WTC11 (cell line): ENCODE measurements around the gene TUBA3D. TPM values are rescaled to one million over a fixed set of nuclear protein-coding genes. Genes with fewer than 3 reads are reported as not detected.
"Not testable (repeated sequence)": the region's sequence is repeated elsewhere in the genome, so short reads cannot be mapped to it uniquely, and the experiment has no call there.

Experiments
- ATAC-seq: fragments of 200-7000 bp; cut with Tn5 transposase; 2 replicates; pipeline ENCODE4 v1.10.0; 2021; ENCODE audit warnings: mild to moderate bottlenecking, moderate library complexity
- CTCF ChIA-PET: fragments of 300-600 bp; sonication (Branson Sonifier 250); formaldehyde crosslinking; loops from one replicate; lab custom pipeline; 2021; ENCODE audit warnings: antibody characterized with exemption; lab: Charles Lee
- POLR2A ChIA-PET: fragments of 350-600 bp; sonication (Branson Sonifier 250); formaldehyde crosslinking; loops from one replicate; lab custom pipeline; 2021; ENCODE audit warnings: antibody characterized with exemption; lab: Charles Lee
- DNase-seq: peaks from one replicate; pipeline ENCODE4 v3.0.0; 2021; ENCODE audit warnings: low spot score
- H3K27ac Mint-ChIP-seq: 2 replicates; pipeline ENCODE4 v1.8.0; 2021; ENCODE audit warnings: mixed read lengths
- H3K27me3 Mint-ChIP-seq: 2 replicates; pipeline ENCODE4 v1.8.0; 2021; ENCODE audit warnings: low read depth, mild to moderate bottlenecking, moderate library complexity, mixed read lengths
- H3K36me3 Mint-ChIP-seq: 2 replicates; pipeline ENCODE4 v1.8.0; 2021; ENCODE audit warnings: mixed read lengths
- H3K4me1 Mint-ChIP-seq: 2 replicates; pipeline ENCODE4 v1.8.0; 2022; ENCODE audit warnings: mixed read lengths
- H3K4me3 Mint-ChIP-seq: 2 replicates; pipeline ENCODE4 v1.8.0; 2021; ENCODE audit warnings: mild to moderate bottlenecking, moderate library complexity, mixed read lengths
- H3K9me3 Mint-ChIP-seq: 2 replicates; pipeline ENCODE4 v1.8.0; 2021; ENCODE audit warnings: mixed read lengths
- CBFB ChIP-seq: sonication (generic); formaldehyde crosslinking; IDR thresholded peaks from 2 replicates; pipeline ENCODE4 v1.8.1; 2022; ENCODE audit warnings: mild to moderate bottlenecking, low read depth, missing genetic modification reagents
- CREB1 ChIP-seq: sonication (generic); formaldehyde crosslinking; IDR thresholded peaks from 2 replicates; pipeline ENCODE4 v1.8.0; 2023; ENCODE audit warnings: mild to moderate bottlenecking, missing genetic modification reagents
- CTCF ChIP-seq: fragments of 200-600 bp; IDR thresholded peaks from 2 replicates; pipeline ENCODE4 v1.8.0; 2022; ENCODE audit warnings: antibody characterized with exemption
- ESRRA ChIP-seq: sonication (generic); formaldehyde crosslinking; IDR thresholded peaks from 2 replicates; pipeline ENCODE4 v1.8.1; 2022; ENCODE audit warnings: mild to moderate bottlenecking, missing genetic modification reagents, borderline replicate concordance
- IRF1 ChIP-seq: sonication (generic); formaldehyde crosslinking; IDR thresholded peaks from 2 replicates; pipeline ENCODE4 v1.8.0; 2023; ENCODE audit warnings: missing genetic modification reagents
- NFATC4 ChIP-seq: fragments of 250-450 bp; sonication (Bioruptor Pico); IDR thresholded peaks from 2 replicates; pipeline ENCODE4 v1.9.0; 2021; ENCODE audit warnings: mild to moderate bottlenecking
- NFE2L1 ChIP-seq: sonication (generic); formaldehyde crosslinking; IDR thresholded peaks from 2 replicates; pipeline ENCODE4 v1.8.1; 2023; ENCODE audit warnings: missing genetic modification reagents
- NR1H2 ChIP-seq: sonication (generic); formaldehyde crosslinking; IDR thresholded peaks from 2 replicates; pipeline ENCODE4 v1.9.0; 2021; ENCODE audit warnings: mild to moderate bottlenecking, moderate library complexity, missing genetic modification reagents
- OVOL2 ChIP-seq: fragments of 250-450 bp; sonication (Bioruptor Pico); IDR thresholded peaks from 2 replicates; pipeline ENCODE4 v1.9.0; 2021; ENCODE audit warnings: mild to moderate bottlenecking, borderline replicate concordance
- SP1 ChIP-seq: sonication (generic); formaldehyde crosslinking; conservative IDR thresholded peaks from 2 replicates; pipeline ENCODE4 v1.8.1; 2022; ENCODE audit warnings: missing genetic modification reagents
- TCF7 ChIP-seq: sonication (generic); formaldehyde crosslinking; IDR thresholded peaks from 2 replicates; pipeline ENCODE4 v1.8.0; 2022; ENCODE audit warnings: mild to moderate bottlenecking, low read depth, missing genetic modification reagents, moderate library complexity
- TP53 ChIP-seq: sonication (generic); formaldehyde crosslinking; IDR thresholded peaks from 2 replicates; pipeline ENCODE4 v1.8.1; 2023; ENCODE audit warnings: mild to moderate bottlenecking, missing genetic modification reagents
- USF1 ChIP-seq: sonication (generic); formaldehyde crosslinking; IDR thresholded peaks from 2 replicates; pipeline ENCODE4 v1.8.0; 2022; ENCODE audit warnings: mild to moderate bottlenecking, missing genetic modification reagents
- ZNF219 ChIP-seq: sonication (generic); formaldehyde crosslinking; IDR thresholded peaks from 2 replicates; pipeline ENCODE4 v1.8.0; 2023; ENCODE audit warnings: missing genetic modification reagents, mild to moderate bottlenecking, borderline replicate concordance
- ZNF423 ChIP-seq: fragments of 250-450 bp; sonication (Bioruptor Pico); IDR thresholded peaks from 2 replicates; pipeline ENCODE4 v2.1.2; 2022; ENCODE audit warnings: mild to moderate bottlenecking, moderate library complexity
- total RNA-seq: library from RNA; stranded (reverse); gene quantifications from 3 replicates; pipeline ENCODE4 v1.2.3, GENCODE V29; 2021
- TF ChIP-seq, protein P1 (sequence below): fragments of 250-450 bp; sonication (Bioruptor Pico); IDR thresholded peaks from 2 replicates; pipeline ENCODE4 v2.1.2; 2022; ENCODE audit warnings: mild to moderate bottlenecking, moderate library complexity
- TF ChIP-seq, protein P2 (sequence below): sonication (generic); formaldehyde crosslinking; IDR thresholded peaks from 2 replicates; pipeline ENCODE4 v1.8.1; 2022; ENCODE audit warnings: low read depth, missing genetic modification reagents, borderline replicate concordance
- TF ChIP-seq, protein P3 (sequence below): sonication (generic); formaldehyde crosslinking; IDR thresholded peaks from 2 replicates; pipeline ENCODE4 v1.8.1; 2022; ENCODE audit warnings: missing genetic modification reagents, borderline replicate concordance
- TF ChIP-seq, protein P4 (sequence below): sonication (generic); formaldehyde crosslinking; IDR thresholded peaks from 2 replicates; pipeline ENCODE4 v1.8.0; 2022; ENCODE audit warnings: mild to moderate bottlenecking, missing genetic modification reagents
- TF ChIP-seq, protein P5 (sequence below): sonication (generic); formaldehyde crosslinking; IDR thresholded peaks from 2 replicates; pipeline ENCODE4 v1.8.0; 2023; ENCODE audit warnings: missing genetic modification reagents, mild to moderate bottlenecking, borderline replicate concordance

Gene TUBA3D
- total RNA-seq, 1 experiment from 2014 or later: 0.28 TPM

GRCh38 chr2:131519466-131519865, 43.5 kb downstream of the TUBA3D start:
- ATAC-seq: no peak
- ChIA-PET CTCF (interaction anchor here (0.6 to 0.8 kb wide), 2 partner anchors 12 to 27 kb away, joined by 3 to 4 read pairs; no protein-coding TSS in a partner anchor), POLR2A (no interaction called here)
- no peaks in the 10 kb centered on the region for H3K9me3 Mint-ChIP-seq
- DNase-seq: no peak
- H3K4me1 Mint-ChIP-seq: peaks cover 4% of the 10 kb centered on the region; the same call in 1 of the 2 replicates
- H3K27ac Mint-ChIP-seq: no peak overlapping the region
- TF ChIP-seq CREB1 (CRISPR knock-in tag) (no peak), ESRRA (CRISPR knock-in tag) (no peak), NFATC4 (CRISPR knock-in tag) (no peak), NR1H2 (no peak), IRF1 (CRISPR knock-in tag) (no peak), SP1 (CRISPR knock-in tag) (no peak), ZNF423 (CRISPR knock-in tag) (no peak), TP53 (CRISPR knock-in tag) (no peak), USF1 (CRISPR knock-in tag) (no peak), CBFB (CRISPR knock-in tag) (no peak), TCF7 (CRISPR knock-in tag) (no peak), NFE2L1 (CRISPR knock-in tag) (no peak), ZNF219 (CRISPR knock-in tag) (no peak), OVOL2 (no peak), CTCF (no peak)
- TF ChIP-seq, protein P1, sequence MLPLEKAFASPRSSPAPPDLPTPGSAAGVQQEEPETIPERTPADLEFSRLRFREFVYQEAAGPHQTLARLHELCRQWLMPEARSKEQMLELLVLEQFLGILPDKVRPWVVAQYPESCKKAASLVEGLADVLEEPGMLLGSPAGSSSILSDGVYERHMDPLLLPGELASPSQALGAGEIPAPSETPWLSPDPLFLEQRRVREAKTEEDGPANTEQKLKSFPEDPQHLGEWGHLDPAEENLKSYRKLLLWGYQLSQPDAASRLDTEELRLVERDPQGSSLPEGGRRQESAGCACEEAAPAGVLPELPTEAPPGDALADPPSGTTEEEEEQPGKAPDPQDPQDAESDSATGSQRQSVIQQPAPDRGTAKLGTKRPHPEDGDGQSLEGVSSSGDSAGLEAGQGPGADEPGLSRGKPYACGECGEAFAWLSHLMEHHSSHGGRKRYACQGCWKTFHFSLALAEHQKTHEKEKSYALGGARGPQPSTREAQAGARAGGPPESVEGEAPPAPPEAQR (CRISPR knock-in tag): no peak
- TF ChIP-seq, protein P2, sequence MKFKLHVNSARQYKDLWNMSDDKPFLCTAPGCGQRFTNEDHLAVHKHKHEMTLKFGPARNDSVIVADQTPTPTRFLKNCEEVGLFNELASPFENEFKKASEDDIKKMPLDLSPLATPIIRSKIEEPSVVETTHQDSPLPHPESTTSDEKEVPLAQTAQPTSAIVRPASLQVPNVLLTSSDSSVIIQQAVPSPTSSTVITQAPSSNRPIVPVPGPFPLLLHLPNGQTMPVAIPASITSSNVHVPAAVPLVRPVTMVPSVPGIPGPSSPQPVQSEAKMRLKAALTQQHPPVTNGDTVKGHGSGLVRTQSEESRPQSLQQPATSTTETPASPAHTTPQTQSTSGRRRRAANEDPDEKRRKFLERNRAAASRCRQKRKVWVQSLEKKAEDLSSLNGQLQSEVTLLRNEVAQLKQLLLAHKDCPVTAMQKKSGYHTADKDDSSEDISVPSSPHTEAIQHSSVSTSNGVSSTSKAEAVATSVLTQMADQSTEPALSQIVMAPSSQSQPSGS (CRISPR knock-in tag): no peak
- TF ChIP-seq, protein P3, sequence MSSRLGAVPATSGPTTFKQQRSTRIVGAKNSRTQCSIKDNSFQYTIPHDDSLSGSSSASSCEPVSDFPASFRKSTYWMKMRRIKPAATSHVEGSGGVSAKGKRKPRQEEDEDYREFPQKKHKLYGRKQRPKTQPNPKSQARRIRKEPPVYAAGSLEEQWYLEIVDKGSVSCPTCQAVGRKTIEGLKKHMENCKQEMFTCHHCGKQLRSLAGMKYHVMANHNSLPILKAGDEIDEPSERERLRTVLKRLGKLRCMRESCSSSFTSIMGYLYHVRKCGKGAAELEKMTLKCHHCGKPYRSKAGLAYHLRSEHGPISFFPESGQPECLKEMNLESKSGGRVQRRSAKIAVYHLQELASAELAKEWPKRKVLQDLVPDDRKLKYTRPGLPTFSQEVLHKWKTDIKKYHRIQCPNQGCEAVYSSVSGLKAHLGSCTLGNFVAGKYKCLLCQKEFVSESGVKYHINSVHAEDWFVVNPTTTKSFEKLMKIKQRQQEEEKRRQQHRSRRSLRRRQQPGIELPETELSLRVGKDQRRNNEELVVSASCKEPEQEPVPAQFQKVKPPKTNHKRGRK (CRISPR knock-in tag): no peak
- TF ChIP-seq, protein P4, sequence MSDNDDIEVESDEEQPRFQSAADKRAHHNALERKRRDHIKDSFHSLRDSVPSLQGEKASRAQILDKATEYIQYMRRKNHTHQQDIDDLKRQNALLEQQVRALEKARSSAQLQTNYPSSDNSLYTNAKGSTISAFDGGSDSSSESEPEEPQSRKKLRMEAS (CRISPR knock-in tag): no peak
- TF ChIP-seq, protein P5, sequence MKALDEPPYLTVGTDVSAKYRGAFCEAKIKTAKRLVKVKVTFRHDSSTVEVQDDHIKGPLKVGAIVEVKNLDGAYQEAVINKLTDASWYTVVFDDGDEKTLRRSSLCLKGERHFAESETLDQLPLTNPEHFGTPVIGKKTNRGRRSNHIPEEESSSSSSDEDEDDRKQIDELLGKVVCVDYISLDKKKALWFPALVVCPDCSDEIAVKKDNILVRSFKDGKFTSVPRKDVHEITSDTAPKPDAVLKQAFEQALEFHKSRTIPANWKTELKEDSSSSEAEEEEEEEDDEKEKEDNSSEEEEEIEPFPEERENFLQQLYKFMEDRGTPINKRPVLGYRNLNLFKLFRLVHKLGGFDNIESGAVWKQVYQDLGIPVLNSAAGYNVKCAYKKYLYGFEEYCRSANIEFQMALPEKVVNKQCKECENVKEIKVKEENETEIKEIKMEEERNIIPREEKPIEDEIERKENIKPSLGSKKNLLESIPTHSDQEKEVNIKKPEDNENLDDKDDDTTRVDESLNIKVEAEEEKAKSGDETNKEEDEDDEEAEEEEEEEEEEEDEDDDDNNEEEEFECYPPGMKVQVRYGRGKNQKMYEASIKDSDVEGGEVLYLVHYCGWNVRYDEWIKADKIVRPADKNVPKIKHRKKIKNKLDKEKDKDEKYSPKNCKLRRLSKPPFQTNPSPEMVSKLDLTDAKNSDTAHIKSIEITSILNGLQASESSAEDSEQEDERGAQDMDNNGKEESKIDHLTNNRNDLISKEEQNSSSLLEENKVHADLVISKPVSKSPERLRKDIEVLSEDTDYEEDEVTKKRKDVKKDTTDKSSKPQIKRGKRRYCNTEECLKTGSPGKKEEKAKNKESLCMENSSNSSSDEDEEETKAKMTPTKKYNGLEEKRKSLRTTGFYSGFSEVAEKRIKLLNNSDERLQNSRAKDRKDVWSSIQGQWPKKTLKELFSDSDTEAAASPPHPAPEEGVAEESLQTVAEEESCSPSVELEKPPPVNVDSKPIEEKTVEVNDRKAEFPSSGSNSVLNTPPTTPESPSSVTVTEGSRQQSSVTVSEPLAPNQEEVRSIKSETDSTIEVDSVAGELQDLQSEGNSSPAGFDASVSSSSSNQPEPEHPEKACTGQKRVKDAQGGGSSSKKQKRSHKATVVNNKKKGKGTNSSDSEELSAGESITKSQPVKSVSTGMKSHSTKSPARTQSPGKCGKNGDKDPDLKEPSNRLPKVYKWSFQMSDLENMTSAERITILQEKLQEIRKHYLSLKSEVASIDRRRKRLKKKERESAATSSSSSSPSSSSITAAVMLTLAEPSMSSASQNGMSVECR (CRISPR knock-in tag): no peak
- no peak overlapping the region for H3K4me3 Mint-ChIP-seq
- H3K36me3 Mint-ChIP-seq: peaks cover 14% of the 10 kb centered on the region
- H3K27me3 Mint-ChIP-seq: no peaks in the 10 kb centered on the region

DNA sequence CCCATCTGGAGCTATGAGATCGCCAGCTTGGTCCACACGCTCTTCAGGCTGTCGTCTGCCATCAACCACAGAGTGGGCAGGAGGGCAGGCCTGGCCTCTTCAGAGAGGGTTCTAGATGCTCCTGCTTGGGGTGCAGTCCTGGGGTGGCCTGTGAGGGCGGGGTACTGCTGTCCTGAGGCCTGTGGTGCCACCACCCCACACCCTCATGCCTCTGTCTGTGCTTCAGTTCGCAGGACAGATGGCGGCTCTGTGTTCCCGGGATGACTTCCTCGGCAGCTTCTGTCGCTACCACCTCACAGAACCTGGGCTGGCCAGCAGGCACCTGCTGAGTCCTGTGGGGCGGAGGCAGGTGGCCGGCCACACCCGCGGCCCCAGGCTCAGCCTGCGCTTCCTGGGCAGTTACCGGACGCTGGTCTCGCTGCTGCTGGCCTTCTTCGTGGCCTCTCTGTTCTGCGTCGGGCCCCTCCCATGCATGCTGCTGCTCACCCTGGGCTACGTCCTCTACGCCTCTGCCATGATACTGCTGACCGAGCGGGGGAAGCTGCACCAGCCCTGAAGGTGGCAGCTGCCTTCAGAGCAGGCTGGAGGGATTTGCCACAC, 44.1 kb downstream of the TUBA3D start:
- ATAC-seq, H3K9me3 Mint-ChIP-seq, H3K27ac Mint-ChIP-seq, H3K4me1 Mint-ChIP-seq, H3K4me3 Mint-ChIP-seq, H3K27me3 Mint-ChIP-seq, POLR2A ChIA-PET, DNase-seq: not testable (repeated sequence)
- H3K36me3 Mint-ChIP-seq: peaks cover 14% of the 10 kb centered on the region
- CTCF ChIA-PET: interaction anchor here (0.6 to 0.8 kb wide), 2 partner anchors 13 to 27 kb away, joined by 3 to 4 read pairs; no protein-coding TSS in a partner anchor
